Loucy (cell line): ENCODE data around the gene SLC4A5.

Source experiments
- H2AFZ ChIP-seq: fragments of 200-600 bp; sonication (generic); 2 replicates; pipeline ENCODE4 v1.6.0; 2016; ENCODE audit warnings: antibody characterized with exemption, mild to moderate bottlenecking, low read length, moderate library complexity
- H3F3A ChIP-seq: fragments of 200-600 bp; 2 replicates; pipeline ENCODE4 v1.6.0; 2016; ENCODE audit warnings: antibody characterized with exemption, low read depth, mild to moderate bottlenecking
- H3K27me3 ChIP-seq: fragments of 200-600 bp; sonication (generic); 2 replicates; pipeline ENCODE4 v1.6.1; 2014; ENCODE audit warnings: low read length, mild to moderate bottlenecking; ENCODE audit not compliant: insufficient read depth, poor library complexity, severe bottlenecking
- H3K36me3 ChIP-seq: fragments of 200-600 bp; sonication (generic); 2 replicates; pipeline ENCODE4 v1.6.1; 2016; ENCODE audit warnings: low read length; ENCODE audit not compliant: insufficient read depth
- H3K4me1 ChIP-seq: fragments of 200-600 bp; sonication (generic); 2 replicates; pipeline ENCODE4 v1.5.1; 2014; ENCODE audit warnings: low read length, mild to moderate bottlenecking; ENCODE audit not compliant: insufficient read depth, poor library complexity, severe bottlenecking
- H3K4me2 ChIP-seq: fragments of 200-600 bp; sonication (generic); 2 replicates; pipeline ENCODE4 v1.6.0; 2014; ENCODE audit warnings: antibody characterized with exemption, low read length, low read depth, mild to moderate bottlenecking; ENCODE audit not compliant: poor library complexity, severe bottlenecking
- H3K4me3 ChIP-seq: fragments of 200-600 bp; sonication (generic); 2 replicates; pipeline ENCODE4 v1.5.1; 2014; ENCODE audit warnings: low read length, mild to moderate bottlenecking, mixed read lengths; ENCODE audit not compliant: poor library complexity, severe bottlenecking
- H3K79me2 ChIP-seq: fragments of 200-600 bp; sonication (generic); 2 replicates; pipeline ENCODE4 v1.6.1; 2014; ENCODE audit warnings: low read length; ENCODE audit not compliant: insufficient read depth
- H3K9ac ChIP-seq: fragments of 200-600 bp; sonication (generic); 2 replicates; pipeline ENCODE4 v1.6.0; 2014; ENCODE audit warnings: mild to moderate bottlenecking, low read depth, low read length, moderate library complexity; ENCODE audit not compliant: poor library complexity, severe bottlenecking
- H3K9me2 ChIP-seq: fragments of 200-600 bp; sonication (generic); replicated peaks from 2 replicates; pipeline ENCODE4 v1.6.1; 2016; ENCODE audit warnings: low read depth, low read length, mixed read lengths
- H3K9me3 ChIP-seq: fragments of 200-600 bp; sonication (generic); 2 replicates; pipeline ENCODE4 v1.6.1; 2014; ENCODE audit warnings: mild to moderate bottlenecking, antibody characterized with exemption, low read length, low read depth; ENCODE audit not compliant: insufficient read depth
- H4K20me1 ChIP-seq: fragments of 200-600 bp; sonication (generic); 2 replicates; pipeline ENCODE4 v1.6.0; 2014; ENCODE audit warnings: antibody characterized with exemption, low read length, mild to moderate bottlenecking; ENCODE audit not compliant: insufficient read depth, poor library complexity, severe bottlenecking
- CTCF ChIP-seq: fragments of 200-600 bp; sonication (generic); conservative IDR thresholded peaks from 2 replicates; pipeline ENCODE4 v1.5.1; 2014; ENCODE audit warnings: mild to moderate bottlenecking, antibody characterized with exemption, low read length
- EZH2phosphoT487 ChIP-seq: fragments of 200-600 bp; IDR thresholded peaks from 2 replicates; pipeline ENCODE4 v1.6.1; 2018; ENCODE audit warnings: antibody characterized with exemption, mild to moderate bottlenecking, moderate library complexity, borderline replicate concordance

Gene SLC4A5

GRCh38 chr2:74278176-74278575, 65.0 kb downstream of the SLC4A5 start:
- TF ChIP-seq CTCF (no peak), EZH2phosphoT487 (no peak)
- Histone ChIP-seq H3K4me1 (no peaks in the 10 kb centered on the region), H3K79me2 (no peaks in the 10 kb centered on the region)

GRCh38 chr2:74275228-74275627, 68.0 kb downstream of the SLC4A5 start:
- H3K27me3 ChIP-seq = no peaks in the 10 kb centered on the region

More at GRCh38 chr2:74278176-74278575, 65.0 kb downstream of the SLC4A5 start:
- no peaks in the 10 kb centered on the region for H3K9me2 ChIP-seq
- H3K9me3 ChIP-seq = no peaks in the 10 kb centered on the region
- H3F3A ChIP-seq = no peaks in the 10 kb centered on the region
- no peaks in the 10 kb centered on the region for H3K36me3 ChIP-seq
- H3K9ac ChIP-seq = no peak overlapping the region
- H2AFZ ChIP-seq = no peak overlapping the region
- H3K4me2 ChIP-seq = no peak overlapping the region
- no peaks in the 10 kb centered on the region for H4K20me1 ChIP-seq
- H3K4me3 ChIP-seq = no peak overlapping the region
- H3K27me3 ChIP-seq = no peaks in the 10 kb centered on the region

GRCh38 chr2:74269667-74270066, 73.5 kb downstream of the SLC4A5 start:
- Histone ChIP-seq H3K27me3 (no peaks in the 10 kb centered on the region), H4K20me1 (no peaks in the 10 kb centered on the region), H3F3A (no peaks in the 10 kb centered on the region), H3K4me3 (no peak overlapping the region), H3K4me1 (peaks cover 6% of the 10 kb centered on the region), H3K9me3 (no peaks in the 10 kb centered on the region), H3K4me2 (no peak overlapping the region), H2AFZ (no peak overlapping the region), H3K79me2 (no peaks in the 10 kb centered on the region), H3K9ac (no peak overlapping the region), H3K36me3 (no peaks in the 10 kb centered on the region), H3K9me2 (no peaks in the 10 kb centered on the region)
- no peak for TF ChIP-seq EZH2phosphoT487
- TF ChIP-seq CTCF = no peak

More at GRCh38 chr2:74275228-74275627, 68.0 kb downstream of the SLC4A5 start:
- H2AFZ ChIP-seq = no peak overlapping the region
- no peak overlapping the region for H3K4me2 ChIP-seq
- H3K9me3 ChIP-seq = no peaks in the 10 kb centered on the region
- TF ChIP-seq CTCF = no peak
- TF ChIP-seq EZH2phosphoT487 = no peak
- H3K4me1 ChIP-seq = no peaks in the 10 kb centered on the region
- H3K79me2 ChIP-seq = no peaks in the 10 kb centered on the region
- H3K9ac ChIP-seq = no peak overlapping the region
- no peak overlapping the region for H3K4me3 ChIP-seq
- H3K36me3 ChIP-seq = no peaks in the 10 kb centered on the region
- H3F3A ChIP-seq = no peaks in the 10 kb centered on the region
- no peaks in the 10 kb centered on the region for H3K9me2 ChIP-seq
- H4K20me1 ChIP-seq = no peaks in the 10 kb centered on the region
